C4-2B (cell line): Measurements from ENCODE around the gene ASAP2.

ENCODE experiments used
- CTCF ChIP-seq: fragments of 450-650 bp; conservative IDR thresholded peaks from 2 replicates; pipeline ENCODE4 v1.5.1; 2017; ENCODE audit warnings: mild to moderate bottlenecking
- ZFX ChIP-seq: fragments of 450-650 bp; IDR thresholded peaks from 2 replicates; pipeline ENCODE4 v1.6.1; 2017

GRCh38 chr2:9263428-9263827, 56.8 kb downstream of the ASAP2 start:
- TF ChIP-seq CTCF (no peak), ZFX (no peak)
